Cardiac muscle cell (in vitro differentiated cells and primary cell): Measurements from ENCODE around the gene NSMCE1. TPM values are rescaled to one million over a fixed set of nuclear protein-coding genes. Genes with fewer than 3 reads are reported as not detected.

Experiments
- DNase-seq, 2 donors: peaks; one replicate each; pipeline versions ENCODE4 v3.0.0 to v3.0.0-alpha.2; 2010 to 2017; ENCODE audit warnings: low read depth in 1 of 2, low spot score in 1 of 2
- H3K27ac ChIP-seq: fragments of 200-600 bp; sonication (generic); 2 replicates; pipeline ENCODE4 v1.5.1; 2016
- H3K27me3 ChIP-seq: fragments of 200-600 bp; sonication (generic); 2 replicates; pipeline ENCODE4 v1.6.0; 2016; ENCODE audit warnings: control low read depth
- H3K36me3 ChIP-seq: fragments of 200-600 bp; sonication (generic); 2 replicates; pipeline ENCODE4 v1.5.1; 2016; ENCODE audit warnings: control low read depth
- H3K4me1 ChIP-seq: fragments of 200-600 bp; sonication (generic); 2 replicates; pipeline ENCODE4 v1.8.1; 2017; ENCODE audit warnings: low read depth, mild to moderate bottlenecking, mixed run types
- H3K4me3 ChIP-seq: fragments of 200-600 bp; sonication (generic); 2 replicates; pipeline ENCODE4 v1.5.1; 2016; ENCODE audit warnings: mild to moderate bottlenecking
- H3K9me3 ChIP-seq: fragments of 200-600 bp; sonication (generic); 2 replicates; pipeline ENCODE4 v1.5.1; 2017; ENCODE audit warnings: low read depth, mild to moderate bottlenecking, control low read depth
- CTCF ChIP-seq: IDR thresholded peaks from 2 replicates; pipeline ENCODE4 v1.5.1; 2012; ENCODE audit warnings: low read depth, mild to moderate bottlenecking, low read length
- polyA plus RNA-seq: library from polyadenylated mRNA; unstranded; fragments of >200 nt; fragmentation: Nextera tagmentation; extraction: Ambion mirVana; gene quantifications from 2 replicates; pipeline ENCODE4 v1.2.1, GENCODE V29; 2016
- total RNA-seq: library from RNA; depleted of rRNA; stranded (reverse); fragments of >200 nt; gene quantifications from 2 replicates; pipeline ENCODE4 v1.2.3, GENCODE V29; 2016

The NSMCE1 gene
- total and polyA plus RNA-seq, 2 experiments from 2014 or later = 23.4 to 28.2 TPM

DNA sequence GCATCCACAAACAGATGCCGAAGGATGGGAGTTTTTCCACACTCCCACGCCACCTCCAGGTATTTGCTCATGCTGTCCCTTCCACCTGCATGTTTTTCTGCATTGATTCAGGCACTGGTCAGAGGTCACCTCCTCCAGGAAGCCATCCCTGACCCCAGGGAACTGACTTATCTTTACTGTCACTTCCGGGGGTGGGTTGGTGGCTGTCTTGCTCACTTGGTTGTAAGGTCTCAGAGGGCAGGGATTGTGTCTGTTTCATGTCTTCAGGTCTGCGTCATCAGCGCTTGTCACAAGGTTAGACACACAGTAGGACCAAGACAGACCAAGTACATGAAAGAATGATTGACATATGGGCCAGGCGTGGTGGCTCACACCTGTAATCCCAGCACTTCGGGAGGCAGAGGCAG lies 43.3 kb upstream of the NSMCE1 start:
- no peak for DNase-seq
- no peak for TF ChIP-seq CTCF
- no peak overlapping the region for H3K4me3 ChIP-seq
- H3K27me3 ChIP-seq = no peaks in the 10 kb centered on the region
- H3K36me3 ChIP-seq = no peaks in the 10 kb centered on the region
- no peak overlapping the region for H3K27ac ChIP-seq
- H3K9me3 ChIP-seq = no peaks in the 10 kb centered on the region
- H3K4me1 ChIP-seq = no peaks in the 10 kb centered on the region

DNA sequence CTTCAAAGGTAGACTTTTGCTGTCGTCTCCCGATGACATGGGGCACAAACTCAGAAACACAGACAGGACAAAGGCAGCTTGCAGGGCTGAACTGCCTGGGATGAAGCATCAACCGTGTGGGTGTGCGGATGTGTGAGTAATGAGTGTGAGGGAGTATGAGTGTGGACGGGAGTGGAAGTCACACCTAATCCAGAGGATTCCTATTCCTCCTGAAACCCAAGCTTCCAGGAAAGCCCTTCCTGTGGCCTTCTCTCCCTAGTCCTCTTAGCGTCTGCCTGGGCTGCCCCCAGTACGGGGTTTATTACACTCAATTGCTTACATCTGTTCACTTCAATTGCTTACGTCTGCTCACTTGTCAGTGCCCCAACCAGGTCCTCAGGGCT lies 42.9 kb upstream of the NSMCE1 start:
- TF ChIP-seq CTCF = no peak
- no peak overlapping the region for H3K4me3 ChIP-seq
- peak in 1 of 2 donors; percentile 56 for DNase-seq
- H3K27me3 ChIP-seq = no peaks in the 10 kb centered on the region
- H3K36me3 ChIP-seq = no peaks in the 10 kb centered on the region
- H3K4me1 ChIP-seq = no peaks in the 10 kb centered on the region
- no peaks in the 10 kb centered on the region for H3K9me3 ChIP-seq
- no peak overlapping the region for H3K27ac ChIP-seq

DNA sequence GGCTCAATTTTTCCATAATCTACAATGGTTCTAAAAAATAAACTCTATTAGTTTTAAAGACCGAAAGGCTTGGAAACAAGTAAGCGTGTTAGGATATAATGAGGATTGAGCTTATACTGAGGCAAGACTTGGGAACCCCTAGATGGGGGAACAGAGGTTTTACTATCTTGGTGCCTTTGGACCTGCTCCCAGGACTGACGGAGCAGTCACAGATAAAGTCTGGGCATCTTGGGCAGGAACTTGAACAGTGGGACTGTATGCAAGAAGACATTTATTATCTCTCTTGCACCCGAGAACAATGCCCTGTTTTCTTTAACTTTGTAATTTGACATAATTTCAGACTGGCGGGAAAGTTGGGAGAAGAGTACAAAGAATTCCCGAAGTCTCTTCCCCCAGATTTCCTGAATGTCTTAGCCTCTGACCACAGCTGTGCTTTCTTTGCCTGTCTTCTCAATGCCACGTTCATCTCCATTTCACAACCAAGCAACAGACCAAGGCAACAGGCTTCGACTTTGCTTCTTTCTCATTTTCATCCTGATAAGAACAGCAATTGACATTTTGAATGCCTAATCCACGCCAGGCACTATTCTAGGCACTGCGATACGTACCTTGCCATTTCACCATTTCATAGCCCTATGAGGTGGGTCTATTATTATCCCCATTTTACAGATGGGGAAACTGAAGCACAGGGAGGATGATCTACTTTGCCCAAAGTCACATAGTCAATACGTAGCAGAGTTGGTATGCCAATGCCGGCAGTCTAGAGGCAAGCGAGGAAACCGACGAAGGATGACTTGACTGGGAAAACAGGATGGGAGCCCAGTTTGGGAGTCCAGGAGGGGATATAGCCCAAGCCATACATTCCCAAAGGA lies 42.2 kb upstream of the NSMCE1 start:
- Histone ChIP-seq H3K36me3 (no peaks in the 10 kb centered on the region), H3K27me3 (no peaks in the 10 kb centered on the region), H3K4me3 (no peak overlapping the region), H3K9me3 (no peaks in the 10 kb centered on the region), H3K4me1 (no peaks in the 10 kb centered on the region), H3K27ac (no peak overlapping the region)
- no peak for TF ChIP-seq CTCF
- peak in 1 of 2 donors; percentile 91 for DNase-seq

- Histone ChIP-seq H3K9me3 (no peaks in the 10 kb centered on the region), H3K4me1 (no peaks in the 10 kb centered on the region), H3K36me3 (no peaks in the 10 kb centered on the region), H3K4me3 (no peak overlapping the region), H3K27ac (no peak overlapping the region), H3K27me3 (no peaks in the 10 kb centered on the region)
- DNase-seq = no peak
- no peak for TF ChIP-seq CTCF
Measured at GRCh38 chr16:27308792-27309191, 40.2 kb upstream of the NSMCE1 start.

DNA sequence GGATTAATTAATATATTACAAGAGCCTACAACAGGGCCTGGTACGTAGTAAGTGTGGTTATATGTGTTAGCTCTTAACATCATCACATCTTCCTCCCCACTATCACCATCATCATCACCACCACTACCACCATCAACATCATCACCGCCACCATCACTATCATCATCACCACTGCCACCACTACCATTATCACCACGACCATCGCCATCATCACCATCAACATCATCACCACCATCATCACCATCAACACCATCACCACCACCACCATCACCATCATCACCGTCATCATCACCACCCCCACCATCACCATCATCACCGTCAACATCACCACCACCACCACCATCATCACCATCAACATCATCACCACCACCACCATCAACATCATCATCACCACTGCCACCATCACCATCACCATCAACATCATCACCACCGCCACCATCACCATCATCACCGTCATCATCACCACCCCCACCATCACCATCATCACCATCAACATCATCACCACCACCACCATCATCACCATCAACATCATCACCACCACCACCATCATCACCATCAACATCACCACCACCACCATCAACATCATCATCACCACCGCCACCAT lies 37.4 kb upstream of the NSMCE1 start:
- Histone ChIP-seq H3K27ac (no peak overlapping the region), H3K4me1 (no peaks in the 10 kb centered on the region), H3K4me3 (no peak overlapping the region), H3K9me3 (no peaks in the 10 kb centered on the region), H3K36me3 (no peaks in the 10 kb centered on the region), H3K27me3 (no peaks in the 10 kb centered on the region)
- TF ChIP-seq CTCF = no peak
- no peak for DNase-seq
